Anterior cingulate cortex (tissue), 58 donors: ENCODE measurements around the gene GSN.

ENCODE experiments used
- DNase-seq, 58 donors: peaks; one replicate each; lab custom pipeline; 2025; lab: John Stamatoyannopoulos, UW

The GSN gene

DNA sequence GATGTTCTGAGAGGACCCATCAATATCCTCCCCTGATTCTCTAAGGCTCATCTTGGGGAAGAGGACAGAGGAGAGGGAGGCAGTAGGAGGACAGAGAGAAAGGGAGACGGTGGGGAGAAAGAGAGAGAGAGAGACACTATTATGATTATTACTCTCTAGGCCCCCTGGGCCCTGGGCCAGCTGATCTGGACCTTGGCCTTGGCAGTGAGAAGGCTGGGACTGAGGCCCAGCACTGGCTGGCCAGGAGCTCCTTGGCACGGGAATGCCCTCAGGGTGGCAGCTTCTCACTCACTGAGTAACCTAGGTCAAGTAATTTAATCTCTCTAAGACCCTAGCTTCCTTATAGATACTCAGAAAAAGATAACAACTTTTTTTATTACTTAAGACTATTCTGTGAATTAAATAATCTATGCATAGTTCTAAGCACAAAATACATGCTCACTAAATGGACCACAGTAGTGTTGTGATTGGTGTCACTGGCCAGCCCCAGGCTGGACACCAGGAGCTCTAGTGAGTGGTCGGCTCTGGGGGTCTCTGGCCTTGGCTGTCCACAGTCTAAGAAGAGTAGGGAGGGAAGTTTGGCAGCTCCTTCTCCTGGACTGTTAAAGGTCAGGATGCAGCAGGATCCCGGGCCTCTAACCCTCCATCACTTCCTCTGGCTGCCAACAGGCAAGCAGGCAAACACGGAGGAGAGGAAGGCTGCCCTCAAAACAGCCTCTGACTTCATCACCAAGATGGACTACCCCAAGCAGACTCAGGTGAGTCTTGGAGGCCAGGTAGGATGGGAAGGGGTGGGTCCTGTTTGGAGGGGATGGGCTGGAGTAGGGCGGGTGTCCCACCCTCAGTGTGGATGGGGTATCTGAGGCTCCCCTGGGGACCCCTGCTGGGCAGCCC, 50.0 kb downstream of the GSN start:
- DNase-seq, result peak in 24 of 58 donors; percentile 9 to 69 (median 30)

DNA sequence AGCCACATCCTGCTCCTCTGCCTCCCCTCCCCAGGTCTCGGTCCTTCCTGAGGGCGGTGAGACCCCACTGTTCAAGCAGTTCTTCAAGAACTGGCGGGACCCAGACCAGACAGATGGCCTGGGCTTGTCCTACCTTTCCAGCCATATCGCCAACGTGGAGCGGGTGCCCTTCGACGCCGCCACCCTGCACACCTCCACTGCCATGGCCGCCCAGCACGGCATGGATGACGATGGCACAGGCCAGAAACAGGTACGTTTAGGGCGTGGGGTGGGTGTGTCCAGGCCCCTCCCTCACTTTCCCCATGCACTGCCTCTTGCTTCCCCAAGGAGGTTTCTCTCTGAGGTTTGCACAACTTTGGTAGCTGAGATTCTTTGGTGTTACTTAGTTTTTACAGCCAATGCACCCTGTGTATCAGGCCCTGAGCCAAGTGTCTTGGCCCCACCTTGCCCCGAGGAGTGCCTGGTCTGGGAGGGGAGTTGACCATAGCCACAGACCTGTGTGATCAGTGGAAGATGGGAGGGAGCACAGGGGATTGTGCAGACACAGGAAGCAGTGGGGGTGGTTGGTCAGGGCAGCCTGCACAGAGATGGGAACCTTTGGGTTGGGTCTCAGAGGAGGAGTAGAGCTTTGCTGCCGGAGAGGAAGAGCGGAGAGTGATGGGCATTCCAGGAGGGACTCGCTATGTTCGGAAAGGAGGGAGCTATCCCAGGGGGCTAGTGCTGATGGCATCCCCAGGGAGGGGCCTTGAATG, 50.8 kb downstream of the GSN start:
- DNase-seq, result no peak

DNA sequence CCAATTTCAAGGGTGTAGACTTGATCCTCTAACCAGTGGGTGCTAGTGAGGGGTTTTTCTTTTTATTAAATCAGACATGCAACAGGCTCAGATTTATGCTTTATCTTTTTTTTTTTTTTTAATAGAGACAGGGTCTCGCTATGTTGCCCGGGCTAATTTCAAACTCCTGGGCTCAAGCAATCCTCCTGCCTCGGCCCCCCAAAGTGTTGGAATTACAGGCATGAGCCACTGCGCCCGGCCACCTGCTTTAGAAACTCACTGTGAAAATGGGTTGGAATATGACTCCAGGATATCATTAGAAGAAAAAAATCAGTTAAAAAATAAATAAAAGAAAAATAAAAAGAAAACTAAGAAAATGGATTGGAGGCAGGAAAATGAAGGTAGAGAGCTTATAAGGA, 51.4 kb downstream of the GSN start:
- no peak for DNase-seq

DNA sequence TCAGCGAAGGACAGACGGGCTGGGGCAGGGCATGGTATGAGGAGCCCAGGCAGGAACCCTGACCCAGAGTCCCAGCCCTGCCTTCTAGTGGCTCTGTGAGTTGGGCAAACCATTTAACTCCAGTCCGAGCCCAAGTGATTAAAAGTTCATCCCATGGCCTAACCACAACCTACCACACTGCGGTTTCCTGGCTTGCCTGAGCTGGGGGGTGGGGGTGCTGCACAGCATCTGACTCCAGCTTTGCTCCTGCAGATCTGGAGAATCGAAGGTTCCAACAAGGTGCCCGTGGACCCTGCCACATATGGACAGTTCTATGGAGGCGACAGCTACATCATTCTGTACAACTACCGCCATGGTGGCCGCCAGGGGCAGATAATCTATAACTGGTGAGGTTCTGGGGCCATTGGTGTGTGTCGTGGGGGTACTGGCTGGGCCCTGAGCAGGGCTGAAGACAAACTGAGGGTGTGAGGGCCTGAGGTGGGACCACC, 53.1 kb downstream of the GSN start:
- DNase-seq, result no peak

DNA sequence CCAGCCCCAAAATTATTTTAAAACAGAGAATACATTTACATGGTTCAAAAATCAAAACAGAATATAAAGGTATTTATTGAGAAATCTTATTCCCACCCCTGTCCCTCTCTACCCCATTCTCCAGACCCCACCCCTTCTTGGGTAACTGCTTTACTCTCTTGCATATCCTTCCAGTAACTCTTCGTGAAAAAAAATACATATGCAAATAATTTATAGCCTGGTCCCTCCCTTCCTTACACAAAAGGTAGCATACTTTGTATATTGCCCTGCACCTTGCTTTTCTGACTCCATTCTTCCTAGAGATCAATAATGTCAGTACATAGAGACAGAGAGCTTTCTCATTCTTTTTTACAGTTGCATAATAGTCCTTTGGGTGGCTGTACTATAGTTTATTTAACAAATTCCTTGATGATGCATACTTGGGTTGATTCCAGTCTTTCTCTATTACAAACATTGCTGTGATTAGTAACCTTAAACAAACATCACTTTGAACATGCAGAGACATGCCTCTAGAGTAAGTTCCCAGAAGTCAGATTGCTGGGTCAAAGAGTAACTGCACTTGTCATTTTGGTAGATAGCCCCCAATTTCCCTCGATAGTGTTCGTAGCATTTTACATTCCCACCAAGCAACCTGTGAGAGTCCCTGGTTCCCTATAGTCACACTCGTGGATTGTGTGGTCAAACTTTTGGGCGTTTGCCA, 54.2 kb downstream of the GSN start:
- DNase-seq, result no peak

DNA sequence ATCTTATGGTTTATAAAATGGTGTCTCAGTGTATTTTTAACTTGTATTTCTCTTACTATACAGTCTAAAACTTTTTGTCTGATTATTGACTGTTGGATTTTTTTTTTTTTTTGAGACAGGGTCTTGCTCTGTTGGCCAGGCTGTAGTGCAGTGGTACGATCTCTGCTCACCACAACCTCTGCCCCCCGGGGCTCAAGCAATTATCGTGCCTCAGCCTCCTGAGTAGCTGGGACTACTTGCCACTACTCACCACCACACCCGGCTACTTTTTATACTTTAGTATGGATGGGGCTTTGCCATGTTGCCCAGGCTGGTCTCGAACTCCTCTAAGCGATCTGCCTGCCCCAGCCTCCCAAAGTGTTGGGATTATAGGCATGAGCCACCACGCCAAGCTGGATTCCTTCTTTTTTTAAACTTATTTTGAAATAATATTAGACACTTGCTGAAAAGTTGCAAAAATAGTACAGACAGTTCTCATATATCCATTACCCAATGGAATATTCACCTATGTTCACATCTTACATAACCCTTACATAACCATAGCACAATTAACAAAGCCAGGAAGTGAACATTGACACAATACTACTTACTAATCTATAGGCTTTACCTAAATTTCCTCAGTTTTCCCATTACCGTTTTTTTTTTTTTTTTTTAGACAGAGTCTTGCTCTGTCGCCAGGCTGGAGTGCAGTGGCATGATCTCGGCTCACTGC, 54.9 kb downstream of the GSN start:
- no peak for DNase-seq

DNA sequence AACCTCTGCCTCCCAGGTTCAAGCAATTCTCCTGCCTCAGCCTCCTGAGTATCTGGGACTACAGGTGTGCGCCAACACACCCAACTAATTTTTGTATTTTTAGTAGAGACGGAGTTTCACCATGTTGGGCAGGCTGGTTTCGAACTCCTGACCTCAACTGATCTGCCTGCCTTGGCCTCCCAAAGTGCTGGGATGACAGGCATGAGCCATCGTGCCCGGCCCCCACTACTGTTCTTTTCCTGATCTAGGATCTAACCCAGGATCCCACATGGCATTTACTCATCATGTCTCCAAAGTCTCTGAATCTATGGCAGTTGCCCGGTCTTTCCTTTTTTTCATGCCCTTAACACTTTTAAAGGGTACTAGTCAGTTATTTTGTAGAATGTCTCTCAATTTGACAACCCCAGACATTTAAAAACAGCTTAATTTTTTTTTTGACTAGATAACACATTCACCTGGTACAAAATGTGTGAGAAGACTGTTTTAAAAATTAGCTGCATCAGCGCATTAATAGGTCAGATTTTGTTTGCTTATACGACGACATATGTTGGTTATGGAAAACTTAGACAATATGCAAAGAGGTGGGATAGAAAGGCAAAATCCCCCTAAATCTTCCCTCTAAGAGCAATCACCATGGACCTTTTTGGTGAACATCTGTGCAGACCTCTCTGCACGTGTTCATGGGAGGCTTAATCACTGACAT, 55.6 kb downstream of the GSN start:
- no peak for DNase-seq

DNA sequence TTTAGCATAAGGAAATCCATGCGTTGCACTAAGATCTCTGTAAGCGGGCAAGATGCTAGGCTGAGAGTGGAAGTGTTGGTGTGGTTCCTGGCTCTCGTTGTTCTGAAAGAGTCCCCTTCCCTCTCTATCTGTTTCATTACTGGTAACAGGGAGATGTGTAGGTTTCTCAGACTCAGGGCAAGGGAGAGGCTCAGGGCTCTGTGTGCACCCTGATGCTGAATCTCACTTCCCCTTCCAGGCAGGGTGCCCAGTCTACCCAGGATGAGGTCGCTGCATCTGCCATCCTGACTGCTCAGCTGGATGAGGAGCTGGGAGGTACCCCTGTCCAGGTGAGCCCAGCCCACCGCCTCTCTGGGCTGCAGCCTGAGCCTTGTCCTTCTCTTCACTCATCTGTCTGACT, 56.4 kb downstream of the GSN start:
- no peak for DNase-seq

DNA sequence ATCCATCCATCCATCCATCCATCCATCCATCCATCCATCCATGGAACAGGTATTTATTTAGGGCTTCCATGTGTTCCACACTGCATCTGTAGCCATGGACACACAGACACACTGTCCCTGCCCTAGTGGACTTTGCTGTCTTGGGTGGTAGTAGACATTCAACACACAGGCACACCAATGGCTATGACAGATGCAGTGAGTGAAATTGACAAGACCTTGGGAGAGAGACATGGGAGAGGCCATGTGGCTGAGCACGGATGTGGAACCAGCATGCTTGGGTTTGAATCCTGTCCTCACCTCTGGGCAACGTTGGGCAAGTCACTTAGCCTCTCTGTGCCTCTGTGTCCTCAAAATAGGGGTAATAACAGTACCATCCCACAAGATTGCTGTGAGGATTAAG, 56.8 kb downstream of the GSN start:
- DNase-seq, result no peak

DNA sequence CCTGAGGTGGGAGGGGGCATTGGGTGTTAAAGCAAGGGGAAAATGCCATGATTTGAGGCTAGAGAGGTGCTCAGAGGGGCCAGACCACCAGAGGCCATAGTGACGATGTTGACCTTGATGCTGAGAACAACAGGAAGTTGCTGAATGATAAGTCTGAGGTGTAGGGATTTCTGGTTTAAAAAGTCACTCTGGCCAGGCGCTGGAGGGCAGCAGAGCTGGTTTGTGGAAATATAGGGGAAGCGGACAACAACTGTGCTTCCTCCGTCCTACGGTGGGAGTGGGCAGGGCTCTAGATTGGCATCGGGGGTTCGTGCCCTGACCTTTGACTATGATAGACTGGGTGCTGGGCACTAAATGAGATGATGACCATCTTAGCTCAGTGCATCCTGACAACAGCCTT, 57.4 kb downstream of the GSN start:
- no peak for DNase-seq

DNA sequence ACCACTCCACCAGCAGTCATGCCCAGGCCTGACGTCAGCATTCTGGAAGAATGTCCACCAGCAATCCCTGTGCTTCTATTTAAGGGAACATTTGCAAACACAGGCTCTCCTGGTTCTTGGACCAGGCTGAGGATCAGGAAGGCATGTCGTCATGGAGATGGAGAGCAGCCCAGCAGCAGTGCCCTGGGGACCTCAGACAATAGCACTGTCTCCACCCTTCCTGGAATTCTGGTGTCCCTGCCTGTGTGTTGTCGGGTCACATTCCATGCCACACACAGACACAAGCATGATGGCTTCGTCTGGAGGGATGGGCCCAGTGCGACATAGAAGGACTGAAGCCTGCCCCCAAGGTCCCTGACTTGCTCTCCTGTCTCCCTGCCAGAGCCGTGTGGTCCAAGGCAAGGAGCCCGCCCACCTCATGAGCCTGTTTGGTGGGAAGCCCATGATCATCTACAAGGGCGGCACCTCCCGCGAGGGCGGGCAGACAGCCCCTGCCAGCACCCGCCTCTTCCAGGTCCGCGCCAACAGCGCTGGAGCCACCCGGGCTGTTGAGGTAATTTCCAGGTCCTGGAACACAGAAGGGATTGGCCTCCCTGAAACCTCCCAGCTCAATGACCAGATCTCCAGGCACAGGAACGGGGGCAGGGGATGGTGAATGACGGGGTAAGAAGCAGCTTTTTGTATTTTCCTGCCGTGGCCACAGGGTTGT, 58.3 kb downstream of the GSN start:
- peak in 30 of 58 donors; percentile 11 to 87 (median 36) for DNase-seq

DNA sequence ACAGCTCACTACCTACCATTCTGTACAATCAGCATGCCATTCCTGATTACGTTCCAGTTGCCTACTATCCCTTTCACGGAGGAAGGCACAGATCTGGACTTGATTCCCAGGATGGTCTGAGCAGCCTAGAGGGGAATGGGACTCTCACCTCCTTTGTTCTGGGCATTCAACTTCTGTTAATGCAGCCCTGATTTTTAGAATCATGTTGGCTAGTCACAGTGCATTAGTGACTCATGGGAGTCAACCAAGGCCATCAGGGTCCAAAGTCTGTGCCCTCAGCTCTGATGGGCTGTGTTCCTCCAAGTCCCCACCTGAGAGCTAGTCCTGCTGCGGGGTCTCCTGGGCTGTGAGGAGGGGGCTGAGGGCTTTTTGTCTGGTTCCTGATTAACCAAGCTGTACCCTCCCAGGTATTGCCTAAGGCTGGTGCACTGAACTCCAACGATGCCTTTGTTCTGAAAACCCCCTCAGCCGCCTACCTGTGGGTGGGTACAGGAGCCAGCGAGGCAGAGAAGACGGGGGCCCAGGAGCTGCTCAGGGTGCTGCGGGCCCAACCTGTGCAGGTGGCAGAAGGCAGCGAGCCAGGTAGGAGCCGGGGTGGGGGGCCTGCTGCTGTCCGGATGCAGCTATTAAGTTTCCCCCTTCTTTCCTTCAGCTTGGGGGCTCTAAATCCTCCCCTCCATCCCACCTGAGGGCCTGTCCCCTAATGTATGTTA, 59.1 kb downstream of the GSN start:
- DNase-seq, result no peak

DNA sequence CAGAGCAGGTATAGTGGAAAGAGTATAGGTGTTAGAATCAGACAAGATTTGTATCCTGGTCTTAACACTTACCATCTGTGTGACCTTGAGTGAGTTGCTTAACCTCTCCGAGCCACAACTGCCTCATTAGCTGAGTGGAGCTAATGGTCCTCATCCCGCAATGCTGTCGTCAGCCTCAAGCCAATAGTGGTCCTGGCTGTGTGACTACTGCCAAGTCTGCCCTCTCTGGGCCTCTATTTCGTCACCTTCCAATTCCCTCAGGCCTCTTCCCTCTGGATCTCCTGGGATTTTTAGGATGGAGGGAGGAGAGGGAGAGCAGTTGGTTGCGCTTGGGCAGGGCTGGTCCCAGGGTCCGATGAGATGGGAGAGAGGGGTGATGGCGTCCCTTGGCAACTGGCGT, 60.5 kb downstream of the GSN start:
- no peak for DNase-seq

DNA sequence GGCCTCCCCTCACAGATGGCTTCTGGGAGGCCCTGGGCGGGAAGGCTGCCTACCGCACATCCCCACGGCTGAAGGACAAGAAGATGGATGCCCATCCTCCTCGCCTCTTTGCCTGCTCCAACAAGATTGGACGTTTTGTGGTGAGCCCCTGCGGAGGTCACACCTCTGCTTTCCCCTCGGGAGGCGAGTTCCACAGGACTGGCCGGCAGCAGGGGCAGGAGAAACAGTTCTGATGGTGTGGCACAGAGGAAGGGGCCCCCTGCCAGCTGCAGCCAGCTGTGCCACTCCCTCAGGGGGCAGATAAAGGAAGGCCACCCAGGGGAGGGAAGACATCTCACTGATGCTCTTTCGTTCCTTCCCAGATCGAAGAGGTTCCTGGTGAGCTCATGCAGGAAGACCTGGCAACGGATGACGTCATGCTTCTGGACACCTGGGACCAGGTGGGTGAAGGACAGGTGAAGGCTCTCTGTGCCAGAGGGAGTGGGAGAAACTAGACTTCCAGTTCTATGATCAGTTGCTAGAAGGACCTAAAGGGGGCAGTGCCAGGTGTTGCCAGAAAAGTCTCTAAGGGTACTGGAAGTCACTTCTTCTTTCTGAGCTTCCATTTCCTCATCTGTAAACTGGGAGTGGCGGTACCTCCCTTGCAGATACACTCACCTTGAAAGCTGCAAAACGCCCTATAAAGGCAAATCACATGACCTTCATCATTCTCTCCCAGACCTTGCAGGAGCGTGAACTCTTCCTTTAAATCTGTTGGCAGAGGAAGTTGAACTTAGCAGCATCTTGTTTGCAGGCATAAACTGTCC, 61.1 kb downstream of the GSN start:
- no peak for DNase-seq

DNA sequence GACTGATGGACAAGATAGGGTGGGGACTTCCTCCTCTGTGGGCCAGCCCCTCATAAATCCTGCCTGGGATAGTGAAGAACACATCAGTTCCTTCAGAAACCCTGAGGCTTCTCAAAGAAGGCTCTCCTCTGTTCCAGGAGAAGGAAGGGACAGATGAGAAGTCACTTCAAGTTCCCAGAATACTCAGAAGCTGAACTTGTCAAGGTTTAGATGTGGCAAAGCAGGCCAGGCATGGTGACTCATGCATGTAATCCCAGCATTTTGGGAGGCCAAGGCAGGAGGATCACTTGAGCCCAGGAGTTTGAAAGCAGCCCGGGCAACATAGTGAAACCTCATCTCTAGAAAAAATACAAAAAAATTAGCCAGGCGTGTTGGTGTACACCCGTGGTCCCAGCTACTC, 63.6 kb downstream of the GSN start:
- no peak for DNase-seq

DNA sequence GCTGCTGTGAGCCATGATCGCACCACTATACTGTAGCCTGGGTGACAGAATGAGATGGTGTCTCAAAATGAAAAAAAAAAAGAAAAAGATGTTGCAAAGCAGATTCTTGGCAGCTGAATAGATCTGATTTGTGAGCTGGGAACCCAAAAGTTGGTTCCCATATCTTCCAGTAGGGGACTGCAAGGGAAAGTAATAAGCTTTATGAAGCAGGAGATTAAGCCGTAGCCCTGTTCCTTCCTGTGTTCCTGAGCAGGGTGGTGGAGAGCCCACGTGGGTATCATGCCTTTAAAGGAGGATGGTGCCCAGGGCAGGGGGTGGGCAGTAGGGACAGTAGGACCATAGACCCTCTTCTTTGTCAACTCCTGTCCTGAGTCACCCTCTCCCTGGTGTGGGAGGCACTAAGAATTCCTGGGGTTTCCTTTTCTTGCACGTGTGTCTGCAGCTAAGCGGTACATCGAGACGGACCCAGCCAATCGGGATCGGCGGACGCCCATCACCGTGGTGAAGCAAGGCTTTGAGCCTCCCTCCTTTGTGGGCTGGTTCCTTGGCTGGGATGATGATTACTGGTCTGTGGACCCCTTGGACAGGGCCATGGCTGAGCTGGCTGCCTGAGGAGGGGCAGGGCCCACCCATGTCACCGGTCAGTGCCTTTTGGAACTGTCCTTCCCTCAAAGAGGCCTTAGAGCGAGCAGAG, 64.2 kb downstream of the GSN start:
- no peak for DNase-seq
